H1 (cell line): Measurements from ENCODE around the gene CKLF. TPM values are rescaled to one million over a fixed set of nuclear protein-coding genes. Genes with fewer than 3 reads are reported as not detected.

Experiments used
- RAD21 ChIP-seq, 2 experiments: IDR thresholded peaks in 1 of 2; conservative IDR thresholded peaks in 1 of 2; 2 replicates each; pipeline ENCODE4 v1.6.1; 2011; ENCODE audit warnings: low read depth in 2 of 2, low read length in 2 of 2, improper control_type of control experiment in 1 of 2, inconsistent platforms in 1 of 2, mild to moderate bottlenecking in 1 of 2, moderate library complexity in 1 of 2
- polyA plus RNA-seq, 7 experiments: library from polyadenylated mRNA; depleted of rRNA in 3 of 7; stranded (reverse) in 5 of 7; unstranded in 2 of 7; fragments of >200 nt in 5 of 7; fragments of 200-250 nt in 2 of 7; gene quantifications; 1 replicate in 5 of 7; 2 replicates in 1 of 7; 4 replicates in 1 of 7; pipeline versions ENCODE4 v1.2.1 to v1.2.3, GENCODE V29; 2011 to 2013; ENCODE audit warnings: missing spikeins in 2 of 7, mixed read lengths in 2 of 7
- total RNA-seq: library from RNA; stranded (reverse); fragmentation: NEBNext Ultra II Directional; extraction: Animal tissue kit (Norgen Biotek cat#: 25700); gene quantifications from 2 replicates; pipeline ENCODE4 v1.2.1, GENCODE V29; 2021
- TF ChIP-seq, protein P1 (sequence below), 3 experiments: IDR thresholded peaks; 1 replicate in 2 of 3; 2 replicates in 1 of 3; pipeline versions ENCODE4 v1.5.1 to v1.6.1; 2011; ENCODE audit warnings: low read length in 3 of 3, mild to moderate bottlenecking in 3 of 3, inconsistent platforms in 2 of 3, low read depth in 1 of 3, moderate library complexity in 1 of 3; ENCODE audit not compliant: insufficient read depth in 1 of 3; ENCODE audit errors: control extremely low read depth in 1 of 3

CKLF gene
- total and polyA plus RNA-seq, 2 of the 8 experiments (the other 6 are each of a cell fraction or from before 2014, with no cell fraction given), result 21.1 to 63.5 TPM

DNA sequence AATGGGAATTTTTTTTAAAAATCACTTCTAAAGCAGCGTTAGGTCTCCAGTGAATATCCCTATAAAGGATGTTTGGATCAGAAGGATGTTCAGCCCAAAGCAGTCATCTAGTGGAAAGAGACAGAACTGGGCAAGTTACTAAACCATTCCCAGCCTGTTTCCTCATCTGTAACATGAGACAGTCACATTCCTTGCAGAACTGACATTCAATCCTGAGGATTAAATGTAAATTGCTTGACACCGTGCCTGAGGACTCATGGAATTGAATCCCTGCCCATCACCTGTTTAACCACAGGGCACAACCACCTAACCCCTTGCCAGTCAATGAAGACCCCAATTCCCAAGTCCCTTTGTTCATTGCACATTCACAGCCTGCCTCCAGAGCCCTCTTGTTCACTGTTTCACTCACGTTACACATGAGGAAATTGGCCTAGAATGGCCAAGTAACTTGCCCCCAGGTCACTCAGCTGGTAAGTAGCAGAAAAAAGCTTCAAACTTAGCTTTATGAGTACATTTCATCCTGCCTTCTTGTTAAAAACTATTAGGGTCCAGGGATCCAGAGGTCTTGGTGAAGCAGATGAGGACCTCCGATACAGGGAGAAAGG lies 28.3 kb downstream of the CKLF start (continued):
- TF ChIP-seq, protein P1, sequence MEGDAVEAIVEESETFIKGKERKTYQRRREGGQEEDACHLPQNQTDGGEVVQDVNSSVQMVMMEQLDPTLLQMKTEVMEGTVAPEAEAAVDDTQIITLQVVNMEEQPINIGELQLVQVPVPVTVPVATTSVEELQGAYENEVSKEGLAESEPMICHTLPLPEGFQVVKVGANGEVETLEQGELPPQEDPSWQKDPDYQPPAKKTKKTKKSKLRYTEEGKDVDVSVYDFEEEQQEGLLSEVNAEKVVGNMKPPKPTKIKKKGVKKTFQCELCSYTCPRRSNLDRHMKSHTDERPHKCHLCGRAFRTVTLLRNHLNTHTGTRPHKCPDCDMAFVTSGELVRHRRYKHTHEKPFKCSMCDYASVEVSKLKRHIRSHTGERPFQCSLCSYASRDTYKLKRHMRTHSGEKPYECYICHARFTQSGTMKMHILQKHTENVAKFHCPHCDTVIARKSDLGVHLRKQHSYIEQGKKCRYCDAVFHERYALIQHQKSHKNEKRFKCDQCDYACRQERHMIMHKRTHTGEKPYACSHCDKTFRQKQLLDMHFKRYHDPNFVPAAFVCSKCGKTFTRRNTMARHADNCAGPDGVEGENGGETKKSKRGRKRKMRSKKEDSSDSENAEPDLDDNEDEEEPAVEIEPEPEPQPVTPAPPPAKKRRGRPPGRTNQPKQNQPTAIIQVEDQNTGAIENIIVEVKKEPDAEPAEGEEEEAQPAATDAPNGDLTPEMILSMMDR (IDR thresholded peaks at IDR 0.05; ENCODE audit: control extremely low read depth in 1 of 3, insufficient read depth in 1 of 3, low read depth in 1 of 3, low read length in 3 of 3), result no peak
- no peak for TF ChIP-seq RAD21 (IDR thresholded peaks at IDR 0.05 in 1 of 2, conservative IDR thresholded peaks at IDR 0.05 in 1 of 2; ENCODE audit: low read depth in 2 of 2, low read length in 2 of 2)
